ENCODE measurements around the gene ARID1B. TPM values are rescaled to one million over a fixed set of nuclear protein-coding genes. Genes with fewer than 3 reads are reported as not detected.

The ARID1B gene
- total RNA-seq, 2 experiments from 2014 or later, result 90.1 to 164 TPM

DNA sequence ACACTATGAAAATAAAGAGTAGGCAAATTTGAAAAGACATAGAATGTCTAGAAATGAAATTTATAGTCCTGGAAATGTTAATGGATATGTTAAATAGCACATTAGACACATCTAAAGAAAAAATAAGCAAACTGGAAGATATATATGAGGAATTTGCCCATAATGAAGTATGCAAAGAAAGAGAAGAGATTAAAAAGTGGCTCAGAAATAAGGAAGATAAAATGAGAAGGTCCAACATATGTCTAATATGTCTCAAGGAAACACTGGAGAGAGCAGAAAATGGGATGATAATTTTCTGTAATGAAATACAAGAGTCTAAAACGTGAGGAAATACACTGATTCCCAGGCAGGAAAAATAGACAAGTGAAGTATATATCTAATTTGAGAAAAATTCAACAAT lies 36.6 kb upstream of the ARID1B start:
- Histone ChIP-seq H3K79me2 (ENCODE audit: insufficient read depth, low read depth, low read length) (no peaks in the 10 kb centered on the region), H4K20me1 (ENCODE audit: insufficient read depth, low read length) (no peaks in the 10 kb centered on the region), H3K9me3 (ENCODE audit: low read length) (peaks cover 21% of the 10 kb centered on the region; the same call in 1 of the 2 replicates), H3K9me2 (ENCODE audit: insufficient read depth, low read length) (no peaks in the 10 kb centered on the region), H3K36me3 (ENCODE audit: insufficient read depth, low read length) (peaks cover 4% of the 10 kb centered on the region; the same call in 1 of the 2 replicates), H3K4me3 (ENCODE audit: low read depth, low read length, poor library complexity, severe bottlenecking) (no peak overlapping the region), H3K4me1 (ENCODE audit: insufficient read depth, low read length, poor library complexity, severe bottlenecking) (no peaks in the 10 kb centered on the region), H3K27ac (ENCODE audit: low read depth, low read length, poor library complexity, severe bottlenecking) (no peak overlapping the region), H2AFZ (ENCODE audit: low read length) (no peak overlapping the region), H3K4me2 (ENCODE audit: low read length) (no peak overlapping the region)
- CTCF ChIA-PET (ENCODE audit: unreplicated experiment), result no interaction called here
- intact Hi-C loops (cut with micrococcal nuclease; ENCODE audit: unreplicated experiment), result no loop called here
- TF ChIP-seq, protein P1, sequence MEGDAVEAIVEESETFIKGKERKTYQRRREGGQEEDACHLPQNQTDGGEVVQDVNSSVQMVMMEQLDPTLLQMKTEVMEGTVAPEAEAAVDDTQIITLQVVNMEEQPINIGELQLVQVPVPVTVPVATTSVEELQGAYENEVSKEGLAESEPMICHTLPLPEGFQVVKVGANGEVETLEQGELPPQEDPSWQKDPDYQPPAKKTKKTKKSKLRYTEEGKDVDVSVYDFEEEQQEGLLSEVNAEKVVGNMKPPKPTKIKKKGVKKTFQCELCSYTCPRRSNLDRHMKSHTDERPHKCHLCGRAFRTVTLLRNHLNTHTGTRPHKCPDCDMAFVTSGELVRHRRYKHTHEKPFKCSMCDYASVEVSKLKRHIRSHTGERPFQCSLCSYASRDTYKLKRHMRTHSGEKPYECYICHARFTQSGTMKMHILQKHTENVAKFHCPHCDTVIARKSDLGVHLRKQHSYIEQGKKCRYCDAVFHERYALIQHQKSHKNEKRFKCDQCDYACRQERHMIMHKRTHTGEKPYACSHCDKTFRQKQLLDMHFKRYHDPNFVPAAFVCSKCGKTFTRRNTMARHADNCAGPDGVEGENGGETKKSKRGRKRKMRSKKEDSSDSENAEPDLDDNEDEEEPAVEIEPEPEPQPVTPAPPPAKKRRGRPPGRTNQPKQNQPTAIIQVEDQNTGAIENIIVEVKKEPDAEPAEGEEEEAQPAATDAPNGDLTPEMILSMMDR (conservative IDR thresholded peaks at IDR 0.05; ENCODE audit: low read length), result no peak
- no peak for TF ChIP-seq EZH2phosphoT487 (IDR thresholded peaks at IDR 0.05; ENCODE audit: borderline replicate concordance, low read depth, low read length)
- no peak for DNase-seq (ENCODE audit: low spot score)
- BruUV-seq (replicated peaks), result no TSS peak
- POLR2A ChIA-PET, result interaction anchor here (0.8 kb wide), 2 partner anchors 9 to 12 kb away, joined by 3 read pairs; no protein-coding TSS in a partner anchor

DNA sequence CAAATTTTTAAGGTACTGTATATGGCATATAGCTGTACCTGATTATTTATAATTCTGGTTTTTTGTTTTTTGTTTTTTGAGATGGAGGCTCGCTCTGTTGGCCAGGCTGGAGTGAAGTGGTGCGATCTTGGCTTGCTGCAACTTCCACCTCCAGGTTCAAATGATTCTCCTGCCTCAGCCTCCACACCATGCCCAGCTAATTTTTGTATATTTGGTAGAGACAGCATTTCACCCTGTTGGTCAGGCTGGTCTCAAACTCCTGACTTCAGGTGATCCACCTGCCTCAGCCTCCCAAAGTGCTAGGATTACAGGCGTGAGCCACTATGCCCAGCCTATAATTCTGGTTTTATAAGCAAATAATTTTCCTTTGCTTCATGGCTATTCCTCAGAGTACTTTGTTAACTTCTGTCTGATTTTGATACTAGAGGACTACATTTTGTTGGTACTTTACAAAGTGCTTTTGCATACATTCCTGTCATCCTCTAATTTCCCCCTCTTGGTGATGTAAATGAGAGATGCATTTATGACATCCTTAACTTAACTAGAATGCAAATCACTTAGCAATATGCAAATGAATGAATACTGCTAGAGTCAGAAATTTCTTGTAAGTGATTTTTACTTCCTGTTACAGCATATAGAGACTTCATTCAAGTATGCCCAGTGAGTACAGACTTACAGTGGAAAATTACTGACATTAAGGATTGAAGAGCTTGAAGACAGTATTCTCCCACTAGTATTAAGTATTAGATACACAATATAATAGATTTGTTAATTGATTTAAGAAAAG lies 35.7 kb upstream of the ARID1B start:
- Histone ChIP-seq H3K36me3 (ENCODE audit: insufficient read depth, low read length) (peaks cover 4% of the 10 kb centered on the region; the same call in 1 of the 2 replicates), H3K9me2 (ENCODE audit: insufficient read depth, low read length) (no peaks in the 10 kb centered on the region), H3K4me1 (ENCODE audit: insufficient read depth, low read length, poor library complexity, severe bottlenecking) (no peaks in the 10 kb centered on the region), H3K79me2 (ENCODE audit: insufficient read depth, low read depth, low read length) (no peaks in the 10 kb centered on the region), H3K4me3 (ENCODE audit: low read depth, low read length, poor library complexity, severe bottlenecking) (no peak overlapping the region), H3K4me2 (ENCODE audit: low read length) (no peak overlapping the region), H3K27ac (ENCODE audit: low read depth, low read length, poor library complexity, severe bottlenecking) (no peak overlapping the region), H2AFZ (ENCODE audit: low read length) (peak overlapping the region; percentile 3; the same call in 1 of the 2 replicates), H4K20me1 (ENCODE audit: insufficient read depth, low read length) (no peaks in the 10 kb centered on the region), H3K9me3 (ENCODE audit: low read length) (peaks cover 21% of the 10 kb centered on the region; the same call in 1 of the 2 replicates)
- ChIA-PET CTCF (ENCODE audit: unreplicated experiment) (no interaction called here), POLR2A (interaction anchor here (0.8 kb wide), 2 partner anchors 9 to 11 kb away, joined by 3 read pairs; no protein-coding TSS in a partner anchor)
- BruUV-seq (replicated peaks), result no TSS peak
- DNase-seq (ENCODE audit: low spot score), result no peak
- TF ChIP-seq EZH2phosphoT487 (IDR thresholded peaks at IDR 0.05; ENCODE audit: borderline replicate concordance, low read depth, low read length), result no peak
- TF ChIP-seq, protein P1 (conservative IDR thresholded peaks at IDR 0.05; ENCODE audit: low read length), result no peak
- intact Hi-C loops (cut with micrococcal nuclease; ENCODE audit: unreplicated experiment), result no loop called here

DNA sequence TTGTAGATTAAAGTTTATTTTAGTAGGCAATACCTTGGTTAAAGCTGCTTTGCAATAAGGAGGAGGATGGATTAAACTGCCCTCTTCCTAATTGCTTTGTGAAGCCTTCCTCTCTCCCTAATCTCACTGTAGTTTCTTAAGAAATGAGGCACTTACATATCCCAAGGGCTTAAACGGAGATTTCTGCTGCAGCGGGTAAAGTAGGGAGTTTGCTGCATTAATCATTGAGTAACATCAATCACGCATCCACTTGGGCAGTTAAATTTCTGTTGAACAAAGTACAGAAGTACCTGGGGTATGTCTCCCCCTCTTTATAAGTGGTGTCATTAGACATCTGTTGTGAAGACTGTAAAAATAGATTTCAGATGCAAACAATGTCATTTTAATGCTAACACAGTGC lies 29.5 kb upstream of the ARID1B start:
- BruUV-seq (replicated peaks), result no TSS peak
- Histone ChIP-seq H4K20me1 (ENCODE audit: insufficient read depth, low read length) (no peaks in the 10 kb centered on the region), H3K79me2 (ENCODE audit: insufficient read depth, low read depth, low read length) (no peaks in the 10 kb centered on the region), H3K27ac (ENCODE audit: low read depth, low read length, poor library complexity, severe bottlenecking) (no peak overlapping the region), H3K9me3 (ENCODE audit: low read length) (no peaks in the 10 kb centered on the region), H3K4me1 (ENCODE audit: insufficient read depth, low read length, poor library complexity, severe bottlenecking) (peaks cover 23% of the 10 kb centered on the region), H2AFZ (ENCODE audit: low read length) (peak overlapping the region; percentile 56; the same call in 1 of the 2 replicates), H3K36me3 (ENCODE audit: insufficient read depth, low read length) (no peaks in the 10 kb centered on the region), H3K9me2 (ENCODE audit: insufficient read depth, low read length) (no peaks in the 10 kb centered on the region), H3K4me2 (ENCODE audit: low read length) (no peak overlapping the region), H3K4me3 (ENCODE audit: low read depth, low read length, poor library complexity, severe bottlenecking) (no peak overlapping the region)
- POLR2A ChIA-PET, result interaction anchor here (0.6 to 2.1 kb wide), 7 partner anchors 11 to 148 kb away, joined by 3 to 10 read pairs (median 5); no protein-coding TSS in a partner anchor
- TF ChIP-seq, protein P1 (conservative IDR thresholded peaks at IDR 0.05; ENCODE audit: low read length), result no peak
- no peak for TF ChIP-seq EZH2phosphoT487 (IDR thresholded peaks at IDR 0.05; ENCODE audit: borderline replicate concordance, low read depth, low read length)
- DNase-seq (ENCODE audit: low spot score), result no peak
- intact Hi-C loops (cut with micrococcal nuclease; ENCODE audit: unreplicated experiment), result no loop called here
- CTCF ChIA-PET (ENCODE audit: unreplicated experiment), result no interaction called here

All from OCI-LY7 (cell line).